ENCODE results near the gene FUNDC2.

- TF ChIP-seq POLR2A (IDR thresholded peaks at IDR 0.05; ENCODE audit: low read length) (no peak), GATA1 (IDR thresholded peaks at IDR 0.05; ENCODE audit: low read depth, low read length) (no peak)
These were observed 59.7 kb downstream of the FUNDC2 start for GRCh38 chrX:155086202-155086840.
